ENCODE results near the gene MAN1C1.

DNA sequence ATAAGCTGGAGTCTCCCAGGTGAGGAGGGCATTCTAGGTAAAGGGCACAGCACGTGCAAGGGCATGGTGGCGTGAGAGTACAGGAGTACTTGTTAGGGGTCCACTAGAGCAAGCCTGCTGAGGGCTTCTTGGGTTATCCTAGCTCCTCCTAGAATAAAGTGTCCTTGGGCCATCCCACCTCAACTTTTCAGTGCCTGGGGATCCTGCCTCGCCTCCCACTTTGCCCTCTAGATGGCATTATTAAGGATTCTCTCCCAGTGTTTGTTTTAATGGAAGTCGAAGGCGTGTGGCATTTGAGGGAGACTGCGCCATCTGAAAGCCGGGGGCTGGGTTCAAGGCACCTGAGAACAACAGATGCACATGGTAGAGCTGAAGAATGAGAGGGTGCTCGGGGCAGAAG lies 108.9 kb downstream of the MAN1C1 start:
- TF ChIP-seq YY1 (IDR thresholded peaks at IDR 0.05; ENCODE audit: insufficient read depth, insufficient read length), result no peak
- TF ChIP-seq SUZ12 (IDR thresholded peaks at IDR 0.05; ENCODE audit: extremely low read depth, insufficient read depth, insufficient read length), result no peak

Measured in NT2/D1 (cell line).